Left lung (tissue), 10 donors: ENCODE measurements around the gene C15orf62. TPM values are rescaled to one million over a fixed set of nuclear protein-coding genes. Genes with fewer than 3 reads are reported as not detected.

Experiments used
- ATAC-seq: fragments of 200-7000 bp; cut with Tn5 transposase; one replicate; pipeline ENCODE4 v1.9.1; 2020; ENCODE audit warnings: moderate library complexity
- DNase-seq, 4 donors: peaks; one replicate each; pipeline ENCODE4 v3.0.0-alpha.2; 2013 to 2020
- H3K27ac ChIP-seq, 2 donors: fragments of 200-600 bp; sonication (generic) in 1 of 2; one replicate each; pipeline versions ENCODE4 v1.5.0 to v1.8.0; 2020 to 2021
- H3K27me3 ChIP-seq, 2 donors: fragments of 200-600 bp; sonication (generic) in 1 of 2; one replicate each; pipeline versions ENCODE4 v1.5.0 to v1.8.0; 2020 to 2021
- H3K36me3 ChIP-seq, 2 donors: fragments of 200-600 bp; sonication (generic) in 1 of 2; one replicate each; pipeline versions ENCODE4 v1.5.0 to v1.8.0; 2020 to 2021
- H3K4me1 ChIP-seq, 2 donors: fragments of 200-600 bp; one replicate each; pipeline ENCODE4 v1.8.0; 2021
- H3K4me3 ChIP-seq, 2 donors: fragments of 200-600 bp; sonication (generic) in 1 of 2; one replicate each; pipeline versions ENCODE4 v1.5.0 to v1.8.0; 2020 to 2021; ENCODE audit warnings: mild to moderate bottlenecking in 1 of 2
- H3K9me3 ChIP-seq, 2 donors: fragments of 200-600 bp; sonication (generic) in 1 of 2; one replicate each; pipeline versions ENCODE4 v1.5.0 to v1.8.0; 2020 to 2021
- intact Hi-C, 2 donors: fragments of 100-400 bp; cut with DNase I; formaldehyde crosslinking; loops; one replicate each; pipeline versions ENCODE4 v1.11.2 to v1.14.2; 2022
- polyA plus RNA-seq, 6 donors: library from polyadenylated mRNA; unstranded; fragments of 120-200 nt; gene quantifications; one replicate each; pipeline ENCODE4 v1.2.1, GENCODE V29; 2013; ENCODE audit not compliant: insufficient read length in 6 of 6
- total RNA-seq, 2 donors: library from RNA; stranded (reverse); fragmentation: NEBNext Ultra II Directional; extraction: Animal tissue kit (Norgen Biotek cat#: 25700); gene quantifications; one replicate each; pipeline ENCODE4 v1.2.1, GENCODE V29; 2021
- TF ChIP-seq, protein P1 (sequence below), 2 donors: fragments of 200-600 bp; sonication (generic) in 1 of 2; IDR thresholded peaks; one replicate each; pipeline versions ENCODE4 v1.5.0 to v1.8.0; 2021; ENCODE audit warnings: antibody characterized with exemption in 2 of 2
- donor health status: DM: no; HTN: yes; CAD: no.
- donor health status: DM: no; HTN: no; CAD: no.

Gene C15orf62
- total and polyA plus RNA-seq, 8 donors = 0.32 to 4.6 (median 3.7) TPM

- H3K27ac ChIP-seq = no peak overlapping the region
- peaks cover 8 to 58% of the 10 kb centered on the region in 2 donors for H3K4me1 ChIP-seq
These were observed 20.9 kb downstream of the C15orf62 start for GRCh38 chr15:40790718-40791117.

GRCh38 chr15:40792394-40792793 is 22.6 kb downstream of the C15orf62 start:
- Histone ChIP-seq H3K27me3 (no peaks in the 10 kb centered on the region), H3K27ac (no peak overlapping the region), H3K9me3 (no peaks in the 10 kb centered on the region), H3K4me1 (peaks cover 8 to 57% of the 10 kb centered on the region in 2 donors), H3K36me3 (peaks cover 0 to 10% of the 10 kb centered on the region in 2 donors), H3K4me3 (no peak overlapping the region)
- TF ChIP-seq, protein P1, sequence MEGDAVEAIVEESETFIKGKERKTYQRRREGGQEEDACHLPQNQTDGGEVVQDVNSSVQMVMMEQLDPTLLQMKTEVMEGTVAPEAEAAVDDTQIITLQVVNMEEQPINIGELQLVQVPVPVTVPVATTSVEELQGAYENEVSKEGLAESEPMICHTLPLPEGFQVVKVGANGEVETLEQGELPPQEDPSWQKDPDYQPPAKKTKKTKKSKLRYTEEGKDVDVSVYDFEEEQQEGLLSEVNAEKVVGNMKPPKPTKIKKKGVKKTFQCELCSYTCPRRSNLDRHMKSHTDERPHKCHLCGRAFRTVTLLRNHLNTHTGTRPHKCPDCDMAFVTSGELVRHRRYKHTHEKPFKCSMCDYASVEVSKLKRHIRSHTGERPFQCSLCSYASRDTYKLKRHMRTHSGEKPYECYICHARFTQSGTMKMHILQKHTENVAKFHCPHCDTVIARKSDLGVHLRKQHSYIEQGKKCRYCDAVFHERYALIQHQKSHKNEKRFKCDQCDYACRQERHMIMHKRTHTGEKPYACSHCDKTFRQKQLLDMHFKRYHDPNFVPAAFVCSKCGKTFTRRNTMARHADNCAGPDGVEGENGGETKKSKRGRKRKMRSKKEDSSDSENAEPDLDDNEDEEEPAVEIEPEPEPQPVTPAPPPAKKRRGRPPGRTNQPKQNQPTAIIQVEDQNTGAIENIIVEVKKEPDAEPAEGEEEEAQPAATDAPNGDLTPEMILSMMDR (IDR thresholded peaks at IDR 0.05) = no peak
- ATAC-seq (no peak), DNase-seq (no peak)
- intact Hi-C loops = no loop called here

More at GRCh38 chr15:40790718-40791117, 20.9 kb downstream of the C15orf62 start:
- TF ChIP-seq, protein P1 (IDR thresholded peaks at IDR 0.05) = no peak
- ATAC-seq = no peak
- peaks cover 0 to 10% of the 10 kb centered on the region in 2 donors for H3K36me3 ChIP-seq
- H3K4me3 ChIP-seq = no peak overlapping the region
- no peaks in the 10 kb centered on the region for H3K9me3 ChIP-seq
- no peaks in the 10 kb centered on the region for H3K27me3 ChIP-seq
- DNase-seq = no peak
- intact Hi-C loops = no loop called here

DNA sequence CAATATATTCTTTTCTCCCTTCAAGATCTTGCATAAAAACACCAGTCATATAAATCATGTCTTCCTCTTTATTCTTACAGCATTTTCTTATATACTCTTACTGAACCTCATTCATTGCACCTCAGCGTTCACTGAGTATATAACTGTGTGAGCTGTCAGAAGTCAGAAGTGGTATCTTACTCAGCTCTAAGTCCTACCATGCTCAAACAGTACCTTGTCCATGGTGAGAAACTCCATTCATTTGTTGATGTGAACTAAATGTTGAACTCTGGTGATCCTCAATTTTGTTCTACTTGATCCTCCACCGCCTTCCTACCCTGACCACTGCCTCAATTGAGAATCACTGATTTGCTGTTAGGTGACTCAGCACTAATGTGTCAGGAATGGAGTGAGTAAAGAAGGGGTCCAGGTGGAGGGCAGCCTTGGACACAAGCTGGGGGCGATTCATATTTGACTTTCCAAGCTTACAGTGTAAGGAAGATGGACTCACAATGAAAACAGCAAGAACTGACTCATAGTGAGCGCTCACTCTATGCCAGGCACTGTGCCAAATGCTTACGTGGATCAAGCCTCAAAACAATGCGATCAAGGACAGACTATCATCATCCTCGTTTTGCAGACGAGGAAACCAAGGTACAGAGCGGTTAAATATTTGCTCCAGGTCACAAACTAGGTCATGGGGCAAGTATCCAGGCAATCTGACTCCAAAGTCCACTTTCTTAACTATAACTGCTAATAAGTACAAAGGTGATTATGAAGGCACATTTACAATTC is 23.6 kb downstream of the C15orf62 start:
- Histone ChIP-seq H3K4me1 (peaks cover 3 to 48% of the 10 kb centered on the region in 2 donors), H3K36me3 (peaks cover 0 to 12% of the 10 kb centered on the region in 2 donors), H3K9me3 (no peaks in the 10 kb centered on the region), H3K27me3 (no peaks in the 10 kb centered on the region), H3K4me3 (no peak overlapping the region), H3K27ac (no peak overlapping the region)
- TF ChIP-seq, protein P1 (IDR thresholded peaks at IDR 0.05) = no peak
- peak in 1 of 4 donors; percentile 38 for DNase-seq
- ATAC-seq = peak; percentile 33
- intact Hi-C loops = no loop called here

DNA sequence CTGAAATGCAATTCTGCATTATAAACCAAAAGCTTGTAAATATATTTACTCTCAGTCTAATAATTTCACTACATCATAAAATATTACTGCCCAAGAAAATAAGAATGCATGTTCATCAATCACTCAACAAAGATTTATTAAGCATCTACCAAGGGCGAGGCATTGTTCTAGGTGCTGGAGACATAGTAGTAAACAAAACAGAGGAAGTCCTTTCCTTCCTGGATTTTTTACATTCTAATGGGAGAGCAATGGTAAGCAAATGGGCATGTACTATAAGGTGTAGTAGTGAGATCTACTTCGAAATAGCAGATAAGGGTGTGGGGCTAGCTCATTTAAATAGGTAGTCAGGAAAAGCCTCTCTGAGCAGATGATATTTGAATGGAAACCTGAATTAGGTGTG is 26.3 kb downstream of the C15orf62 start:
- ATAC-seq (no peak), DNase-seq (no peak)
- TF ChIP-seq, protein P1 (IDR thresholded peaks at IDR 0.05) = no peak
- Histone ChIP-seq H3K9me3 (no peaks in the 10 kb centered on the region), H3K36me3 (peaks cover 0 to 18% of the 10 kb centered on the region in 2 donors), H3K4me3 (no peak overlapping the region), H3K4me1 (peaks cover 3 to 44% of the 10 kb centered on the region in 2 donors), H3K27ac (peak overlapping the region in 1 of 2 donors; percentile 23), H3K27me3 (no peaks in the 10 kb centered on the region)
- intact Hi-C loops = no loop called here

GRCh38 chr15:40796512-40796911 is 26.7 kb downstream of the C15orf62 start:
- intact Hi-C loops = no loop called here
- ATAC-seq = no peak
- peak overlapping the region in 1 of 2 donors; percentile 23 for H3K27ac ChIP-seq

More at GRCh38 chr15:40796512-40796911, 26.7 kb downstream of the C15orf62 start:
- no peak overlapping the region for H3K4me3 ChIP-seq
- H3K4me1 ChIP-seq = peaks cover 3 to 44% of the 10 kb centered on the region in 2 donors
- H3K9me3 ChIP-seq = no peaks in the 10 kb centered on the region
- DNase-seq = peak in 1 of 4 donors; percentile 0
- peaks cover 0 to 14% of the 10 kb centered on the region in 2 donors for H3K36me3 ChIP-seq
- H3K27me3 ChIP-seq = no peaks in the 10 kb centered on the region
- TF ChIP-seq, protein P1 (IDR thresholded peaks at IDR 0.05) = no peak
